Vagina (tissue), 2 donors: ENCODE data around the gene PFKFB4. TPM values are rescaled to one million over a fixed set of nuclear protein-coding genes. Genes with fewer than 3 reads are reported as not detected.
"Not testable (repeated sequence)": the region's sequence is repeated elsewhere in the genome, so short reads cannot be mapped to it uniquely, and the experiment has no call there.

Source experiments
- DNase-seq, 2 donors: peaks; one replicate each; pipeline ENCODE4 v3.0.0-alpha.2; 2017; ENCODE audit errors: extremely low spot score in 2 of 2
- H3K27ac ChIP-seq: fragments of 200-600 bp; sonication (generic); one replicate; pipeline ENCODE4 v1.5.1; 2019
- H3K27me3 ChIP-seq: fragments of 200-600 bp; sonication (generic); one replicate; pipeline ENCODE4 v1.5.1; 2019
- H3K36me3 ChIP-seq, 2 donors: fragments of 200-600 bp; sonication (generic); one replicate each; pipeline ENCODE4 v1.5.1; 2017 to 2019
- H3K4me1 ChIP-seq: fragments of 200-600 bp; sonication (generic); one replicate; pipeline ENCODE4 v1.5.1; 2019
- H3K4me3 ChIP-seq, 2 donors: fragments of 200-600 bp; sonication (generic); 1 replicate in 1 of 2; 2 replicates in 1 of 2; pipeline ENCODE4 v1.5.1; 2016 to 2019
- H3K9me3 ChIP-seq: fragments of 200-600 bp; sonication (generic); one replicate; pipeline ENCODE4 v1.5.1; 2019
- CTCF ChIP-seq, 3 experiments: fragments of 450-650 bp in 2 of 3; fragments of 200-600 bp in 1 of 3; sonication (generic) in 1 of 3; IDR thresholded peaks; one replicate each; pipeline ENCODE4 v1.5.1; 2017 to 2019; ENCODE audit warnings: antibody characterized with exemption in 3 of 3, mild to moderate bottlenecking in 2 of 3, moderate library complexity in 2 of 3
- POLR2A ChIP-seq, 2 donors: fragments of 450-650 bp; IDR thresholded peaks; one replicate each; pipeline ENCODE4 v1.6.1; 2017; ENCODE audit warnings: antibody characterized with exemption in 2 of 2, mild to moderate bottlenecking in 2 of 2, moderate library complexity in 2 of 2
- POLR2AphosphoS5 ChIP-seq, 2 donors: sonication (generic); formaldehyde crosslinking; IDR thresholded peaks; one replicate each; pipeline ENCODE4 v1.9.0; 2017; ENCODE audit warnings: antibody characterized with exemption in 2 of 2, mild to moderate bottlenecking in 2 of 2, low read depth in 1 of 2; ENCODE audit not compliant: insufficient read depth in 1 of 2
- intact Hi-C: fragments of 100-400 bp; cut with DNase I; formaldehyde crosslinking; loops from one replicate; pipeline ENCODE4 v1.15.1; 2023
- total RNA-seq: library from RNA; depleted of rRNA; stranded (reverse); fragments of >200 nt; gene quantifications from one replicate; pipeline ENCODE4 v1.2.3, GENCODE V29; 2016

PFKFB4 gene
- total RNA-seq, 1 donor from 2014 or later: 7.4 TPM

GRCh38 chr3:48555231-48555948 is 1.2 kb downstream of the PFKFB4 start:
- H3K4me1 ChIP-seq: peaks cover 41% of the 10 kb centered on the region
- DNase-seq: no peak
- H3K4me3 ChIP-seq: no peak overlapping the region
- H3K36me3 ChIP-seq: no peaks in the 10 kb centered on the region
- no peaks in the 10 kb centered on the region for H3K27me3 ChIP-seq
- intact Hi-C loops: loop anchor here (10.0 kb wide), 1 partner anchor 291 kb away; no protein-coding TSS in a partner anchor
- peak overlapping the region; percentile 83 for H3K27ac ChIP-seq
- H3K9me3 ChIP-seq: no peaks in the 10 kb centered on the region
- no peak for TF ChIP-seq CTCF (IDR thresholded peaks at IDR 0.05)

GRCh38 chr3:48553886-48554845 is 2.4 kb downstream of the PFKFB4 start:
- H3K27me3 ChIP-seq: no peaks in the 10 kb centered on the region
- no peak overlapping the region for H3K27ac ChIP-seq
- intact Hi-C loops: loop anchor here (10.0 kb wide), 1 partner anchor 289 kb away; no protein-coding TSS in a partner anchor
- H3K9me3 ChIP-seq: no peaks in the 10 kb centered on the region
- TF ChIP-seq POLR2AphosphoS5 (IDR thresholded peaks at IDR 0.05; ENCODE audit: insufficient read depth in 1 of 2, low read depth in 1 of 2): no peak
- no peak for TF ChIP-seq POLR2A (IDR thresholded peaks at IDR 0.05)
- no peak for TF ChIP-seq CTCF (IDR thresholded peaks at IDR 0.05)
- peaks cover 29% of the 10 kb centered on the region for H3K4me1 ChIP-seq
- no peaks in the 10 kb centered on the region for H3K36me3 ChIP-seq
- no peak for DNase-seq
- H3K4me3 ChIP-seq: no peak overlapping the region

- DNase-seq: no peak
- Histone ChIP-seq H3K9me3 (no peaks in the 10 kb centered on the region), H3K4me3 (no peak overlapping the region), H3K36me3 (no peaks in the 10 kb centered on the region), H3K27ac (no peak overlapping the region), H3K27me3 (no peaks in the 10 kb centered on the region), H3K4me1 (peaks cover 28% of the 10 kb centered on the region)
- TF ChIP-seq CTCF (IDR thresholded peaks at IDR 0.05) (no peak), POLR2A (IDR thresholded peaks at IDR 0.05) (no peak), POLR2AphosphoS5 (IDR thresholded peaks at IDR 0.05; ENCODE audit: insufficient read depth in 1 of 2, low read depth in 1 of 2) (no peak)
- intact Hi-C loops: loop anchor here (10.0 kb wide), 1 partner anchor 289 kb away; no protein-coding TSS in a partner anchor
These were observed 3.2 kb downstream of the PFKFB4 start for GRCh38 chr3:48553361-48553760.

- H3K27me3 ChIP-seq: no peaks in the 10 kb centered on the region
- DNase-seq: no peak
- H3K27ac ChIP-seq: no peak overlapping the region
- peaks cover 17% of the 10 kb centered on the region for H3K4me1 ChIP-seq
- H3K4me3 ChIP-seq: no peak overlapping the region
- intact Hi-C loops: loop anchor here (10.0 kb wide), 1 partner anchor 288 kb away; no protein-coding TSS in a partner anchor
- no peaks in the 10 kb centered on the region for H3K9me3 ChIP-seq
- TF ChIP-seq POLR2A (IDR thresholded peaks at IDR 0.05) (no peak), POLR2AphosphoS5 (IDR thresholded peaks at IDR 0.05; ENCODE audit: insufficient read depth in 1 of 2, low read depth in 1 of 2) (no peak), CTCF (IDR thresholded peaks at IDR 0.05) (no peak)
- no peaks in the 10 kb centered on the region for H3K36me3 ChIP-seq
These were observed 4.3 kb downstream of the PFKFB4 start for GRCh38 chr3:48552111-48552951.

GRCh38 chr3:48551651-48552050 is 5.0 kb downstream of the PFKFB4 start:
- H3K27ac ChIP-seq, DNase-seq: not testable (repeated sequence)
- intact Hi-C loops: loop anchor here (10.0 kb wide), 1 partner anchor 287 kb away; no protein-coding TSS in a partner anchor

More at GRCh38 chr3:48551651-48552050, 5.0 kb downstream of the PFKFB4 start:
- peaks cover 15% of the 10 kb centered on the region for H3K4me1 ChIP-seq
- not testable (repeated sequence) for H3K36me3 ChIP-seq, H3K9me3 ChIP-seq, H3K4me3 ChIP-seq, H3K27me3 ChIP-seq
